GM18868 (cell line): ENCODE measurements around the gene EPHA6.
"Not testable (repeated sequence)": the region's sequence is repeated elsewhere in the genome, so short reads cannot be mapped to it uniquely, and the experiment has no call there.

Source experiments
- ATAC-seq: cut with Tn5 transposase; IDR thresholded peaks from one replicate; pipeline ENCODE4 v1.9.1; 2021; ENCODE audit warnings: mild to moderate bottlenecking, moderate library complexity; ENCODE audit not compliant: unreplicated experiment

EPHA6 gene

GRCh38 chr3:97264180-97264579 is 449.8 kb downstream of the EPHA6 start:
- ATAC-seq, result no peak

- no peak for ATAC-seq
Measured at GRCh38 chr3:97265237-97266005, 451.0 kb downstream of the EPHA6 start.

- ATAC-seq, result no peak
Measured at GRCh38 chr3:97269202-97269601, 454.8 kb downstream of the EPHA6 start.

GRCh38 chr3:97276879-97277550 is 462.6 kb downstream of the EPHA6 start:
- ATAC-seq, result not testable (repeated sequence)

- ATAC-seq, result no peak
Measured at GRCh38 chr3:97277708-97278107, 463.3 kb downstream of the EPHA6 start.

- no peak for ATAC-seq
Measured at GRCh38 chr3:97278506-97278905, 464.1 kb downstream of the EPHA6 start.

GRCh38 chr3:97291901-97292300 is 477.5 kb downstream of the EPHA6 start:
- ATAC-seq, result no peak

- no peak for ATAC-seq
Measured at GRCh38 chr3:97293596-97294131, 479.3 kb downstream of the EPHA6 start.

GRCh38 chr3:97297032-97297431 is 482.6 kb downstream of the EPHA6 start:
- ATAC-seq, result no peak

GRCh38 chr3:97301114-97301513 is 486.7 kb downstream of the EPHA6 start:
- no peak for ATAC-seq

GRCh38 chr3:97306226-97306625 is 491.8 kb downstream of the EPHA6 start:
- ATAC-seq, result no peak

- no peak for ATAC-seq
Measured at GRCh38 chr3:97338375-97338774, 524.0 kb downstream of the EPHA6 start.

GRCh38 chr3:97340940-97341339 is 526.5 kb downstream of the EPHA6 start:
- no peak for ATAC-seq

- no peak for ATAC-seq
Measured at GRCh38 chr3:97347780-97348179, 533.4 kb downstream of the EPHA6 start.

GRCh38 chr3:97350971-97351370 is 536.6 kb downstream of the EPHA6 start:
- ATAC-seq, result no peak

- ATAC-seq, result no peak
Measured at GRCh38 chr3:97353176-97353575, 538.8 kb downstream of the EPHA6 start.

- ATAC-seq, result no peak
Measured at GRCh38 chr3:97359977-97360376, 545.6 kb downstream of the EPHA6 start.

- ATAC-seq, result no peak
Measured at GRCh38 chr3:97360804-97361203, 546.4 kb downstream of the EPHA6 start.

- ATAC-seq, result no peak
Measured at GRCh38 chr3:97384583-97384982, 570.2 kb downstream of the EPHA6 start.

- no peak for ATAC-seq
Measured at GRCh38 chr3:97388774-97389173, 574.4 kb downstream of the EPHA6 start.

GRCh38 chr3:97389936-97390335 is 575.5 kb downstream of the EPHA6 start:
- ATAC-seq, result no peak

GRCh38 chr3:97391167-97391566 is 576.8 kb downstream of the EPHA6 start:
- no peak for ATAC-seq
